ENCODE results near the gene MEGF6. TPM values are rescaled to one million over a fixed set of nuclear protein-coding genes. Genes with fewer than 3 reads are reported as not detected.

The MEGF6 gene
- total and polyA plus RNA-seq, 2 donors (not counting 3 experiments of a cell fraction or from before 2014, with no cell fraction given): 22.5 to 63.7 TPM

DNA sequence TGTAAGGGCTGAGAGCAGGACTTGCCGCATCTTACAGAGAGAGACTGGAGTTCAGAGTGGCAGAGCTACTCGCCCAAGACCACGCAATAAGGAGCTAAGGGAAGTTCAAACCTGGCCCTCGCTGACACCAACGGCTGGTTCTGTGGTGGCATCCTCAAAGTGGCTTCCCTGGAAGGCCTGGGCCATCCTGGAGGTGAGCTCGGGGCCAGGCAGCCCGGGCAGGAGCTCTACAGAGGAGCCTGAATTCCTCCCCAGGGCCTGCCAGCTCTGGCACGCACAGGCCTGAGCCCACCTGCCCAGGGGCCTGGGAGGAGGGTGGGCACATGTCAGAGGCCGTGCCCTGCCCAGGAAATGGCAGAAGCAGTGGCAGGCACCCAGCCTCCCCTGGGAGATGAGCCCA is 68.6 kb downstream of the MEGF6 start:
- no peak overlapping the region for H3K9ac ChIP-seq (replicated peaks; ENCODE audit: extremely low read depth, insufficient read depth, low read length)
- TF ChIP-seq EZH2 (IDR thresholded peaks at IDR 0.05; ENCODE audit: borderline replicate concordance, low read depth, low read length, severe bottlenecking): no peak
- no peak for TF ChIP-seq JUN (IDR thresholded peaks at IDR 0.05; ENCODE audit: borderline replicate concordance, insufficient read depth, insufficient read length, low read depth)
- TF ChIP-seq FOS (IDR thresholded peaks at IDR 0.05; ENCODE audit: borderline replicate concordance, insufficient read depth, low read length): no peak
- no peak for TF ChIP-seq POLR2A (IDR thresholded peaks at IDR 0.05; ENCODE audit: low read depth, low read length)
- no peak for TF ChIP-seq POLR2AphosphoS5 (IDR thresholded peaks at IDR 0.05; ENCODE audit: insufficient read depth, low read depth, low read length)
- no peak for TF ChIP-seq MAX (IDR thresholded peaks at IDR 0.05; ENCODE audit: insufficient read depth, insufficient read length)
- TF ChIP-seq MYC (IDR thresholded peaks at IDR 0.05; ENCODE audit: low read depth, low read length): no peak
- no peak for TF ChIP-seq GATA2 (IDR thresholded peaks at IDR 0.05; ENCODE audit: insufficient read depth, insufficient read length, low read depth, low read length)
- TF ChIP-seq CTCF (IDR thresholded peaks at IDR 0.05; ENCODE audit: extremely low read depth in 1 of 2, insufficient read depth in 1 of 2, low read depth in 1 of 2, low read length in 2 of 2): no peak
- DNase-seq (ENCODE audit: low read depth, low spot score): no peak
- intact Hi-C loops (cut with micrococcal nuclease): loop anchor here (1.0 to 2.0 kb wide), 2 partner anchors 11 to 76 kb away; no protein-coding TSS in a partner anchor
- POLR2A ChIA-PET: no interaction called here
- H3K79me2 ChIP-seq (ENCODE audit: control insufficient read depth, insufficient read depth, low read length): no peaks in the 10 kb centered on the region
- no peak overlapping the region for H3K4me3 ChIP-seq (replicated peaks in 1 of 3; ENCODE audit: insufficient read depth in 1 of 3, low read depth in 1 of 3, low read length in 3 of 3)
- H3K27me3 ChIP-seq (ENCODE audit: control insufficient read depth in 2 of 2, insufficient read depth in 2 of 2, low read length in 2 of 2): no peaks in the 10 kb centered on the region
- no peak for FAIRE-seq
- no peaks in the 10 kb centered on the region for H3K36me3 ChIP-seq (ENCODE audit: control insufficient read depth in 2 of 2, extremely low read depth in 1 of 2, insufficient read depth in 2 of 2, low read length in 2 of 2)
- no peaks in the 10 kb centered on the region for H3K9me3 ChIP-seq (replicated peaks; ENCODE audit: control insufficient read depth, insufficient read depth, low read length)
- CTCF ChIA-PET: interaction anchor here (1.0 to 3.0 kb wide), 6 partner anchors 9 to 182 kb away, joined by 3 to 12 read pairs (median 4); no protein-coding TSS in a partner anchor
- H3K9me1 ChIP-seq (replicated peaks; ENCODE audit: control insufficient read depth, extremely low read depth, insufficient read depth, low read length): no peaks in the 10 kb centered on the region
- BruUV-seq (replicated peaks): no TSS peak
- no peak overlapping the region for H3K27ac ChIP-seq (ENCODE audit: insufficient read depth, low read depth, low read length)
- no peaks in the 10 kb centered on the region for H4K20me1 ChIP-seq (replicated peaks; ENCODE audit: control insufficient read depth, extremely low read depth, insufficient read depth, low read length)
- dilution Hi-C loops (cut with MboI; ENCODE audit: extremely low pct_ligation_motif_present, low sequenced_read_pairs): no loop called here
- H3K4me2 ChIP-seq (ENCODE audit: insufficient read depth, low read length): no peak overlapping the region
- H3K4me1 ChIP-seq (ENCODE audit: control insufficient read depth, extremely low read depth, insufficient read depth, low read length): peaks cover 17% of the 10 kb centered on the region
- no peak overlapping the region for H2AFZ ChIP-seq (ENCODE audit: low read depth, low read length)

All from endothelial cell of umbilical vein (primary cell).